Caco-2 (cell line): ENCODE measurements around the gene HIVEP2. TPM values are rescaled to one million over a fixed set of nuclear protein-coding genes. Genes with fewer than 3 reads are reported as not detected.
A peak's percentile ranks its signal among the peaks of the same experiment; 100 is the strongest.

Experiments
- BruUV-seq: library from RNA; stranded (reverse); fragments of 400-500 nt; replicated peaks from 2 replicates; lab custom pipeline; 2021; lab: Mats Ljungman, UMichigan
- CTCF ChIA-PET: fragments of 300-600 bp; sonication (Branson Sonifier 250); formaldehyde crosslinking; loops from one replicate; lab custom pipeline; 2022; ENCODE audit warnings: antibody characterized with exemption; lab: Charles Lee
- POLR2A ChIA-PET: fragments of 300-600 bp; sonication (Branson Sonifier 250); formaldehyde crosslinking; loops from one replicate; lab custom pipeline; 2022; ENCODE audit warnings: antibody characterized with exemption; lab: Charles Lee
- DNase-seq, 2 experiments: peaks; one replicate each; pipeline versions ENCODE4 v3.0.0 to v3.0.0-alpha.2; 2020 to 2022
- H3K27me3 ChIP-seq: replicated peaks from 2 replicates; pipeline ENCODE4 v1.6.0; 2011; ENCODE audit warnings: low read length; ENCODE audit not compliant: control insufficient read depth, insufficient read depth
- H3K36me3 ChIP-seq: 2 replicates; pipeline ENCODE4 v1.5.1; 2011; ENCODE audit warnings: low read length; ENCODE audit not compliant: control insufficient read depth, insufficient read depth
- H3K4me1 ChIP-seq: fragments of 250-450 bp; sonication (Bioruptor Pico); 2 replicates; pipeline ENCODE4 v1.5.1; 2020; ENCODE audit warnings: mild to moderate bottlenecking
- H3K4me3 ChIP-seq: 2 replicates; pipeline ENCODE4 v1.5.1; 2011; ENCODE audit warnings: low read depth, mild to moderate bottlenecking, control low read depth, low read length
- H3K9me3 ChIP-seq: fragments of 250-450 bp; sonication (Bioruptor Pico); 2 replicates; pipeline ENCODE4 v1.5.1; 2020; ENCODE audit warnings: mild to moderate bottlenecking, moderate library complexity
- H3K27ac Mint-ChIP-seq: one replicate; pipeline ENCODE4 v1.8.0; 2022; ENCODE audit warnings: mixed read lengths; ENCODE audit not compliant: unreplicated experiment
- H3K27me3 Mint-ChIP-seq: one replicate; pipeline ENCODE4 v1.8.0; 2022; ENCODE audit warnings: mixed read lengths; ENCODE audit not compliant: insufficient read depth, unreplicated experiment
- H3K36me3 Mint-ChIP-seq: one replicate; pipeline ENCODE4 v1.8.0; 2022; ENCODE audit warnings: mild to moderate bottlenecking, mixed read lengths; ENCODE audit not compliant: insufficient read depth, unreplicated experiment
- H3K4me1 Mint-ChIP-seq: one replicate; pipeline ENCODE4 v1.8.0; 2022; ENCODE audit warnings: low read depth, mixed read lengths; ENCODE audit not compliant: unreplicated experiment
- H3K4me3 Mint-ChIP-seq: one replicate; pipeline ENCODE4 v1.8.0; 2022; ENCODE audit warnings: mild to moderate bottlenecking, moderate library complexity, mixed read lengths; ENCODE audit not compliant: unreplicated experiment
- H3K9me3 Mint-ChIP-seq: one replicate; pipeline ENCODE4 v1.8.0; 2022; ENCODE audit warnings: mixed read lengths; ENCODE audit not compliant: unreplicated experiment
- CTCF ChIP-seq, 2 experiments: fragments of 200-600 bp in 1 of 2; IDR thresholded peaks; 1 replicate in 1 of 2; 2 replicates in 1 of 2; pipeline versions ENCODE4 v1.5.1 to v1.8.0; 2011 to 2022; ENCODE audit warnings: antibody characterized with exemption in 1 of 2, control low read depth in 1 of 2, inconsistent platforms in 1 of 2, low read depth in 1 of 2, low read length in 1 of 2, mild to moderate bottlenecking in 1 of 2, moderate library complexity in 1 of 2; ENCODE audit not compliant: insufficient read depth in 1 of 2, severe bottlenecking in 1 of 2, unreplicated experiment in 1 of 2
- intact Hi-C: fragments of 100-400 bp; cut with micrococcal nuclease; formaldehyde crosslinking; loops from one replicate; pipeline ENCODE4 v1.10.0; 2022; ENCODE audit not compliant: unreplicated experiment
- total RNA-seq: library from RNA; stranded (reverse); gene quantifications from 2 replicates; pipeline ENCODE4 v1.2.3, GENCODE V29; 2022

The HIVEP2 gene
- total RNA-seq, 1 experiment from 2014 or later = 1.0 TPM

GRCh38 chr6:142874676-142875075 is 70.3 kb downstream of the HIVEP2 start:
- Mint-ChIP-seq H3K36me3 (no peaks in the 10 kb centered on the region), H3K27me3 (peaks cover 6% of the 10 kb centered on the region), H3K4me1 (peaks cover 21% of the 10 kb centered on the region), H3K4me3 (no peak overlapping the region), H3K27ac (peak overlapping the region; percentile 14), H3K9me3 (no peaks in the 10 kb centered on the region)
- no TSS peak for BruUV-seq
- DNase-seq = peak; percentile 60 to 72
- ChIA-PET CTCF (no interaction called here), POLR2A (no interaction called here)
- peaks cover 20% of the 10 kb centered on the region for H3K4me1 ChIP-seq
- H3K4me3 ChIP-seq = no peak overlapping the region
- no peak for TF ChIP-seq CTCF (IDR thresholded peaks at IDR 0.05; ENCODE audit: insufficient read depth in 1 of 2, low read depth in 1 of 2, low read length in 1 of 2, severe bottlenecking in 1 of 2, unreplicated experiment in 1 of 2)
- H3K36me3 ChIP-seq = no peaks in the 10 kb centered on the region
- intact Hi-C loops = loop anchor here (1.0 kb wide), 1 partner anchor 11 kb away; no protein-coding TSS in a partner anchor
- H3K27me3 ChIP-seq = no peaks in the 10 kb centered on the region
- H3K9me3 ChIP-seq = no peaks in the 10 kb centered on the region

- Histone ChIP-seq H3K4me1 (peaks cover 30% of the 10 kb centered on the region), H3K4me3 (no peak overlapping the region), H3K9me3 (no peaks in the 10 kb centered on the region), H3K27me3 (no peaks in the 10 kb centered on the region), H3K36me3 (no peaks in the 10 kb centered on the region)
- TF ChIP-seq CTCF (IDR thresholded peaks at IDR 0.05; ENCODE audit: insufficient read depth in 1 of 2, low read depth in 1 of 2, low read length in 1 of 2, severe bottlenecking in 1 of 2, unreplicated experiment in 1 of 2) = no peak
- no peak for DNase-seq
- no peaks in the 10 kb centered on the region for H3K36me3 Mint-ChIP-seq
- no TSS peak for BruUV-seq
- H3K27ac Mint-ChIP-seq = no peak overlapping the region
- ChIA-PET POLR2A (no interaction called here), CTCF (no interaction called here)
- peaks cover 6% of the 10 kb centered on the region for H3K27me3 Mint-ChIP-seq
- no peak overlapping the region for H3K4me3 Mint-ChIP-seq
- peaks cover 21% of the 10 kb centered on the region for H3K4me1 Mint-ChIP-seq
- intact Hi-C loops = no loop called here
- no peaks in the 10 kb centered on the region for H3K9me3 Mint-ChIP-seq
These were observed 72.6 kb downstream of the HIVEP2 start for GRCh38 chr6:142872376-142872775.

GRCh38 chr6:142871910-142872331 is 73.1 kb downstream of the HIVEP2 start:
- no peak for DNase-seq
- Mint-ChIP-seq H3K36me3 (no peaks in the 10 kb centered on the region), H3K9me3 (no peaks in the 10 kb centered on the region), H3K4me1 (peaks cover 21% of the 10 kb centered on the region), H3K27ac (no peak overlapping the region), H3K27me3 (peaks cover 6% of the 10 kb centered on the region), H3K4me3 (no peak overlapping the region)
- intact Hi-C loops = no loop called here
- CTCF ChIA-PET = no interaction called here
- no peaks in the 10 kb centered on the region for H3K36me3 ChIP-seq
- H3K4me3 ChIP-seq = no peak overlapping the region
- no peaks in the 10 kb centered on the region for H3K9me3 ChIP-seq
- POLR2A ChIA-PET = no interaction called here
- no TSS peak for BruUV-seq
- H3K4me1 ChIP-seq = peaks cover 30% of the 10 kb centered on the region
- no peaks in the 10 kb centered on the region for H3K27me3 ChIP-seq
- TF ChIP-seq CTCF (IDR thresholded peaks at IDR 0.05; ENCODE audit: insufficient read depth in 1 of 2, low read depth in 1 of 2, low read length in 1 of 2, severe bottlenecking in 1 of 2, unreplicated experiment in 1 of 2) = no peak
